ENCODE measurements around the gene FBRS.

FBRS gene

GRCh38 chr16:30650369-30651123, 7.7 kb upstream of the FBRS start, which contains the start of gene PRR14 (continued):
- TF ChIP-seq, protein P1, sequence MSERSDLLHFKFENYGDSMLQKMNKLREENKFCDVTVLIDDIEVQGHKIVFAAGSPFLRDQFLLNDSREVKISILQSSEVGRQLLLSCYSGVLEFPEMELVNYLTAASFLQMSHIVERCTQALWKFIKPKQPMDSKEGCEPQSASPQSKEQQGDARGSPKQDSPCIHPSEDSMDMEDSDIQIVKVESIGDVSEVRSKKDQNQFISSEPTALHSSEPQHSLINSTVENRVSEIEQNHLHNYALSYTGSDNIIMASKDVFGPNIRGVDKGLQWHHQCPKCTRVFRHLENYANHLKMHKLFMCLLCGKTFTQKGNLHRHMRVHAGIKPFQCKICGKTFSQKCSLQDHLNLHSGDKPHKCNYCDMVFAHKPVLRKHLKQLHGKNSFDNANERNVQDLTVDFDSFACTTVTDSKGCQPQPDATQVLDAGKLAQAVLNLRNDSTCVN (tag by site-specific recombination; optimal IDR thresholded peaks at IDR 0.05) = peak; percentile 58
- TF ChIP-seq BCL11B (tag by site-specific recombination; IDR thresholded peaks at IDR 0.05; ENCODE audit: low read depth) = peak; percentile 85; the same call in 1 of the 2 replicates
- peak; percentile 96 for TF ChIP-seq ATF2 (tag by site-specific recombination; IDR thresholded peaks at IDR 0.05; ENCODE audit: low read depth)
- TF ChIP-seq ZBTB20 (tag by site-specific recombination; IDR thresholded peaks at IDR 0.05) = peak; percentile 94
- no peak for TF ChIP-seq BCL6B (tag by site-specific recombination; IDR thresholded peaks at IDR 0.05)
- no peak for TF ChIP-seq ZNF133 (tag by site-specific recombination; IDR thresholded peaks at IDR 0.05)
- TF ChIP-seq ZFHX2 (tag by site-specific recombination; conservative IDR thresholded peaks at IDR 0.05) = peak; percentile 97
- peak; percentile 55; the same call in 1 of the 2 replicates for TF ChIP-seq MZF1 (tag by site-specific recombination; IDR thresholded peaks at IDR 0.05; ENCODE audit: borderline replicate concordance)
- TF ChIP-seq KLF7 (tag by site-specific recombination; IDR thresholded peaks at IDR 0.05; ENCODE audit: borderline replicate concordance) = peak; percentile 90
- peak; percentile 74 for TF ChIP-seq OSR2 (tag by site-specific recombination; IDR thresholded peaks at IDR 0.05)

- ChIA-PET CTCF (interaction anchor here (0.6 to 2.1 kb wide), 11 partner anchors 8 to 154 kb away, joined by 3 to 9 read pairs (median 4); no protein-coding TSS in a partner anchor), POLR2A (interaction anchor here (0.7 to 2.2 kb wide), 21 partner anchors 8 to 598 kb away, joined by 3 to 21 read pairs (median 5); partner anchors contain the start of genes ALDOA, DCTPP1, FBRS and PHKG2)
- Histone ChIP-seq H3K27ac (ENCODE audit: extremely low read depth, low read depth, low read length) (peak overlapping the region; percentile 91), H3K4me3 (ENCODE audit: low read depth, low read length) (peak overlapping the region; percentile 80), H3K36me3 (ENCODE audit: control insufficient read depth in 2 of 2, insufficient read depth in 1 of 2, low read length in 2 of 2) (peaks cover 11 to 43% of the 10 kb centered on the region in 2 experiments; a peak in 2 of 3 replicates), H3K9me3 (ENCODE audit: control insufficient read depth, insufficient read depth, low read depth, low read length) (no peaks in the 10 kb centered on the region), H3K4me1 (ENCODE audit: control insufficient read depth, insufficient read depth, low read length) (no peaks in the 10 kb centered on the region)
- TF ChIP-seq ZIC2 (tag by site-specific recombination; IDR thresholded peaks at IDR 0.05) (peak; percentile 65), GFI1B (tag by site-specific recombination; IDR thresholded peaks at IDR 0.05) (no peak), ZEB2 (tag by site-specific recombination; IDR thresholded peaks at IDR 0.05) (0 out of 2 replicates have a peak, but pooled peaks have one; percentile 16), ZNF529 (tag by site-specific recombination; IDR thresholded peaks at IDR 0.05; ENCODE audit: insufficient replicate concordance) (no peak), ZNF10 (tag by site-specific recombination; IDR thresholded peaks at IDR 0.05) (no peak), ZNF214 (tag by site-specific recombination; IDR thresholded peaks at IDR 0.05; ENCODE audit: borderline replicate concordance) (no peak), ZNF510 (tag by site-specific recombination; IDR thresholded peaks at IDR 0.05; ENCODE audit: insufficient replicate concordance) (no peak), ZNF488 (tag by site-specific recombination; IDR thresholded peaks at IDR 0.05) (no peak), GLIS2 (tag by site-specific recombination; IDR thresholded peaks at IDR 0.05) (peak; percentile 71), ZNF48 (tag by site-specific recombination; IDR thresholded peaks at IDR 0.05) (no peak), ZNF76 (tag by site-specific recombination; IDR thresholded peaks at IDR 0.05; ENCODE audit: borderline replicate concordance, low read depth) (peak; percentile 82), ZNF114 (tag by site-specific recombination; IDR thresholded peaks at IDR 0.05) (no peak), ZNF175 (tag by site-specific recombination; IDR thresholded peaks at IDR 0.05) (no peak), ZNF785 (tag by site-specific recombination; IDR thresholded peaks at IDR 0.05) (peak; percentile 43; the same call in 1 of the 2 replicates), ZNF654 (tag by site-specific recombination; IDR thresholded peaks at IDR 0.05; ENCODE audit: low read depth) (no peak), ZNF155 (tag by site-specific recombination; IDR thresholded peaks at IDR 0.05) (no peak)
- TF ChIP-seq, protein P2, sequence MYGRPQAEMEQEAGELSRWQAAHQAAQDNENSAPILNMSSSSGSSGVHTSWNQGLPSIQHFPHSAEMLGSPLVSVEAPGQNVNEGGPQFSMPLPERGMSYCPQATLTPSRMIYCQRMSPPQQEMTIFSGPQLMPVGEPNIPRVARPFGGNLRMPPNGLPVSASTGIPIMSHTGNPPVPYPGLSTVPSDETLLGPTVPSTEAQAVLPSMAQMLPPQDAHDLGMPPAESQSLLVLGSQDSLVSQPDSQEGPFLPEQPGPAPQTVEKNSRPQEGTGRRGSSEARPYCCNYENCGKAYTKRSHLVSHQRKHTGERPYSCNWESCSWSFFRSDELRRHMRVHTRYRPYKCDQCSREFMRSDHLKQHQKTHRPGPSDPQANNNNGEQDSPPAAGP (tag by site-specific recombination; IDR thresholded peaks at IDR 0.05) = no peak
Measured at GRCh38 chr16:30651124-30652004, 6.9 kb upstream of the FBRS start.

Measured in HEK293 (cell line).